ENCODE measurements around the gene MPRIP. TPM values are rescaled to one million over a fixed set of nuclear protein-coding genes. Genes with fewer than 3 reads are reported as not detected.

MPRIP gene
- total and polyA plus RNA-seq, 2 donors (not counting 3 experiments of a cell fraction or from before 2014, with no cell fraction given): 94.6 to 246 TPM

GRCh38 chr17:17188586-17188985 is 146.3 kb downstream of the MPRIP start:
- no peaks in the 10 kb centered on the region for H3K9me1 ChIP-seq (replicated peaks; ENCODE audit: control insufficient read depth, extremely low read depth, insufficient read depth, low read length)
- peaks cover 44% of the 10 kb centered on the region for H3K4me1 ChIP-seq (ENCODE audit: control insufficient read depth, extremely low read depth, insufficient read depth, low read length)
- no peak overlapping the region for H3K4me3 ChIP-seq (replicated peaks in 1 of 3; ENCODE audit: insufficient read depth in 1 of 3, low read depth in 1 of 3, low read length in 3 of 3)
- H3K27ac ChIP-seq (ENCODE audit: insufficient read depth, low read depth, low read length): no peak overlapping the region
- no peak overlapping the region for H2AFZ ChIP-seq (ENCODE audit: low read depth, low read length)
- no peak overlapping the region for H3K4me2 ChIP-seq (ENCODE audit: insufficient read depth, low read length)
- no peak overlapping the region for H3K9ac ChIP-seq (replicated peaks; ENCODE audit: extremely low read depth, insufficient read depth, low read length)
- FAIRE-seq (no peak), DNase-seq (ENCODE audit: low read depth, low spot score) (no peak)
- H3K36me3 ChIP-seq (ENCODE audit: control insufficient read depth in 2 of 2, extremely low read depth in 1 of 2, insufficient read depth in 2 of 2, low read length in 2 of 2): peaks cover 2 to 6% of the 10 kb centered on the region in 2 experiments
- no peaks in the 10 kb centered on the region for H3K9me3 ChIP-seq (replicated peaks; ENCODE audit: control insufficient read depth, insufficient read depth, low read length)
- ChIA-PET POLR2A (no interaction called here), CTCF (interaction anchor here (3.4 kb wide), 1 partner anchor 16 kb away, joined by 12 read pairs; no protein-coding TSS in a partner anchor)
- dilution Hi-C loops (cut with MboI; ENCODE audit: extremely low pct_ligation_motif_present, low sequenced_read_pairs) (no loop called here), intact Hi-C loops (cut with micrococcal nuclease) (no loop called here)
- H4K20me1 ChIP-seq (replicated peaks; ENCODE audit: control insufficient read depth, extremely low read depth, insufficient read depth, low read length): no peaks in the 10 kb centered on the region
- H3K27me3 ChIP-seq (ENCODE audit: control insufficient read depth in 2 of 2, insufficient read depth in 2 of 2, low read length in 2 of 2): no peaks in the 10 kb centered on the region
- TF ChIP-seq MYC (IDR thresholded peaks at IDR 0.05; ENCODE audit: low read depth, low read length): no peak
- no peak for TF ChIP-seq POLR2AphosphoS5 (IDR thresholded peaks at IDR 0.05; ENCODE audit: insufficient read depth, low read depth, low read length)
- TF ChIP-seq EZH2 (IDR thresholded peaks at IDR 0.05; ENCODE audit: borderline replicate concordance, low read depth, low read length, severe bottlenecking): no peak
- no peaks in the 10 kb centered on the region for H3K79me2 ChIP-seq (ENCODE audit: control insufficient read depth, insufficient read depth, low read length)
- no TSS peak for BruUV-seq (replicated peaks)

- ChIA-PET CTCF (interaction anchor here (1.3 to 3.4 kb wide), 5 partner anchors 10 to 48 kb away, joined by 3 to 16 read pairs (median 6); no protein-coding TSS in a partner anchor), POLR2A (no interaction called here)
- no peak overlapping the region for H3K4me3 ChIP-seq (replicated peaks in 1 of 3; ENCODE audit: insufficient read depth in 1 of 3, low read depth in 1 of 3, low read length in 3 of 3)
- H3K79me2 ChIP-seq (ENCODE audit: control insufficient read depth, insufficient read depth, low read length): no peaks in the 10 kb centered on the region
- H3K36me3 ChIP-seq (ENCODE audit: control insufficient read depth in 2 of 2, extremely low read depth in 1 of 2, insufficient read depth in 2 of 2, low read length in 2 of 2): peaks cover 0 to 2% of the 10 kb centered on the region in 2 experiments
- H3K4me1 ChIP-seq (ENCODE audit: control insufficient read depth, extremely low read depth, insufficient read depth, low read length): peaks cover 38% of the 10 kb centered on the region
- DNase-seq (ENCODE audit: low read depth, low spot score): no peak
- no peaks in the 10 kb centered on the region for H3K9me3 ChIP-seq (replicated peaks; ENCODE audit: control insufficient read depth, insufficient read depth, low read length)
- intact Hi-C loops (cut with micrococcal nuclease): no loop called here
- dilution Hi-C loops (cut with MboI; ENCODE audit: extremely low pct_ligation_motif_present, low sequenced_read_pairs): no loop called here
- H3K4me2 ChIP-seq (ENCODE audit: insufficient read depth, low read length): no peak overlapping the region
- H3K9ac ChIP-seq (replicated peaks; ENCODE audit: extremely low read depth, insufficient read depth, low read length): no peak overlapping the region
- FAIRE-seq: no peak
- no TSS peak for BruUV-seq (replicated peaks)
- no peak overlapping the region for H2AFZ ChIP-seq (ENCODE audit: low read depth, low read length)
- no peaks in the 10 kb centered on the region for H3K27me3 ChIP-seq (ENCODE audit: control insufficient read depth in 2 of 2, insufficient read depth in 2 of 2, low read length in 2 of 2)
- H3K27ac ChIP-seq (ENCODE audit: insufficient read depth, low read depth, low read length): no peak overlapping the region
- H4K20me1 ChIP-seq (replicated peaks; ENCODE audit: control insufficient read depth, extremely low read depth, insufficient read depth, low read length): no peaks in the 10 kb centered on the region
- no peaks in the 10 kb centered on the region for H3K9me1 ChIP-seq (replicated peaks; ENCODE audit: control insufficient read depth, extremely low read depth, insufficient read depth, low read length)
- no peak for TF ChIP-seq GATA2 (IDR thresholded peaks at IDR 0.05; ENCODE audit: insufficient read depth, insufficient read length, low read depth, low read length)
- no peak for TF ChIP-seq CTCF (IDR thresholded peaks at IDR 0.05; ENCODE audit: extremely low read depth in 1 of 2, insufficient read depth in 1 of 2, low read depth in 1 of 2, low read length in 2 of 2)
- TF ChIP-seq JUN (IDR thresholded peaks at IDR 0.05; ENCODE audit: borderline replicate concordance, insufficient read depth, insufficient read length, low read depth): no peak
- no peak for TF ChIP-seq POLR2A (IDR thresholded peaks at IDR 0.05; ENCODE audit: low read depth, low read length)
- no peak for TF ChIP-seq MYC (IDR thresholded peaks at IDR 0.05; ENCODE audit: low read depth, low read length)
- TF ChIP-seq FOS (IDR thresholded peaks at IDR 0.05; ENCODE audit: borderline replicate concordance, insufficient read depth, low read length): no peak
- no peak for TF ChIP-seq POLR2AphosphoS5 (IDR thresholded peaks at IDR 0.05; ENCODE audit: insufficient read depth, low read depth, low read length)
- no peak for TF ChIP-seq EZH2 (IDR thresholded peaks at IDR 0.05; ENCODE audit: borderline replicate concordance, low read depth, low read length, severe bottlenecking)
- no peak for TF ChIP-seq MAX (IDR thresholded peaks at IDR 0.05; ENCODE audit: insufficient read depth, insufficient read length)
Observed at GRCh38 chr17:17189559-17189958, 147.3 kb downstream of the MPRIP start.

All from endothelial cell of umbilical vein (primary cell).